ENCODE results near the gene RAP1GAP2.

RAP1GAP2 gene

GRCh38 chr17:2822358-2822757 lies 26.1 kb downstream of the RAP1GAP2 start:
- no peak for ATAC-seq
- TF ChIP-seq CSRNP3 (CRISPR knock-in tag; IDR thresholded peaks at IDR 0.05), result no peak
- TF ChIP-seq POU6F1 (CRISPR knock-in tag; IDR thresholded peaks at IDR 0.05; ENCODE audit: borderline replicate concordance, low read depth), result no peak
- no peak for TF ChIP-seq ZFP30 (CRISPR knock-in tag; IDR thresholded peaks at IDR 0.05)
- TF ChIP-seq TSHZ2 (CRISPR knock-in tag; IDR thresholded peaks at IDR 0.05), result no peak
- TF ChIP-seq GLIS3 (CRISPR knock-in tag; IDR thresholded peaks at IDR 0.05), result no peak
- no peak for TF ChIP-seq OSR1 (CRISPR knock-in tag; IDR thresholded peaks at IDR 0.05)
- no peak for TF ChIP-seq PPARA (CRISPR knock-in tag; IDR thresholded peaks at IDR 0.05; ENCODE audit: borderline replicate concordance)
- no peak for TF ChIP-seq BACH2 (CRISPR knock-in tag; IDR thresholded peaks at IDR 0.05; ENCODE audit: borderline replicate concordance)
- TF ChIP-seq CREB5 (CRISPR knock-in tag; IDR thresholded peaks at IDR 0.05; ENCODE audit: low read depth), result no peak

- no peak for ATAC-seq
- TF ChIP-seq BACH2 (CRISPR knock-in tag; IDR thresholded peaks at IDR 0.05; ENCODE audit: borderline replicate concordance), result no peak
These were observed 29.2 kb downstream of the RAP1GAP2 start for GRCh38 chr17:2825253-2825970.

GRCh38 chr17:2828397-2829038 lies 32.3 kb downstream of the RAP1GAP2 start:
- TF ChIP-seq CSRNP3 (CRISPR knock-in tag; IDR thresholded peaks at IDR 0.05) (no peak), ISL1 (CRISPR knock-in tag; IDR thresholded peaks at IDR 0.05) (no peak), ZFP30 (CRISPR knock-in tag; IDR thresholded peaks at IDR 0.05) (no peak), TOX (CRISPR knock-in tag; IDR thresholded peaks at IDR 0.05; ENCODE audit: borderline replicate concordance) (no peak), PPARA (CRISPR knock-in tag; IDR thresholded peaks at IDR 0.05; ENCODE audit: borderline replicate concordance) (no peak), POU6F1 (CRISPR knock-in tag; IDR thresholded peaks at IDR 0.05; ENCODE audit: borderline replicate concordance, low read depth) (no peak), ZNF70 (CRISPR knock-in tag; IDR thresholded peaks at IDR 0.05) (no peak), ZNF565 (CRISPR knock-in tag; conservative IDR thresholded peaks at IDR 0.05; ENCODE audit: low read depth) (no peak), BACH2 (CRISPR knock-in tag; IDR thresholded peaks at IDR 0.05; ENCODE audit: borderline replicate concordance) (no peak), ZC3H10 (CRISPR knock-in tag; IDR thresholded peaks at IDR 0.05) (no peak), CSDC2 (CRISPR knock-in tag; IDR thresholded peaks at IDR 0.05) (no peak), ZFP3 (CRISPR knock-in tag; IDR thresholded peaks at IDR 0.05) (no peak), ZNF8 (CRISPR knock-in tag; IDR thresholded peaks at IDR 0.05) (no peak)
- peak; percentile 97 for ATAC-seq
